ENCODE data around the gene SH3BP5.

The SH3BP5 gene, protein sequence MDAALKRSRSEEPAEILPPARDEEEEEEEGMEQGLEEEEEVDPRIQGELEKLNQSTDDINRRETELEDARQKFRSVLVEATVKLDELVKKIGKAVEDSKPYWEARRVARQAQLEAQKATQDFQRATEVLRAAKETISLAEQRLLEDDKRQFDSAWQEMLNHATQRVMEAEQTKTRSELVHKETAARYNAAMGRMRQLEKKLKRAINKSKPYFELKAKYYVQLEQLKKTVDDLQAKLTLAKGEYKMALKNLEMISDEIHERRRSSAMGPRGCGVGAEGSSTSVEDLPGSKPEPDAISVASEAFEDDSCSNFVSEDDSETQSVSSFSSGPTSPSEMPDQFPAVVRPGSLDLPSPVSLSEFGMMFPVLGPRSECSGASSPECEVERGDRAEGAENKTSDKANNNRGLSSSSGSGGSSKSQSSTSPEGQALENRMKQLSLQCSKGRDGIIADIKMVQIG

DNA sequence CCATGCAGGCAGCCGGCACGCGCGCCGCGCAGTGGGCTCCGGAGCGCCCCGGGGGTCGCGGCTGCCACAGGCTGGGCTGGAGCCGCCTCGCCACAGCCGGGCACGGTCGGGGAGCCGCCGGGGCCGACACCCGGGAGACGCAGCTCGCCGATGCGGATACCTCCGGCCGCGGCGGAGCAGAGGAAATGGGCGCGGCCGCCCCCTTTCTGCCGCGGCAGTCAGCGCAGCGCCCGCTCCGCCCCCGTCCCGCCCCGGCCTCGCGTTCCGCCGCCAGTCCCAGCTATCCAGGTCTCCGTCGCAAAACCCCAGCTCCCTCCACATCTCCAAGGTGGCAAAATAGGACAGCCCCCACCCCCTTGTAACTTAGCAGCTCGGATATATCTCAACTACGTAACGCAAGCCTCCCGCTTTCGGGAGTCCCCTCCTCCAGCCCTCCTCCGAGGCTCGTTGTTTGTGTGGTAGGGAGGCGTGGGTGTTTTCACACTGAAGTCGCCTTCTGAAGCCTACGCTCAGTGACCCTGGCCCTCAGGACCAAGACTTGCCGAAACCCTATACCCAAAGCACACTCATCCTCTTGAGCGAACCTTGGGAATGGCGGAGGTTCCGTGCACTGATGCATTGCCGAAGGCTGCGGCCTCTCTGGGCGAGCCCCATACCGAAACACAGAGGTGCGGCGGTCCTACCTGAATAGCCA, at the start of gene SH3BP5:
TSS of gene SH3BP5 (minus strand) at position 182 of the 694 bp plus-strand sequence. CDS start at position 4, 178 bp downstream.
- ChIA-PET CTCF (interaction anchor here (0.5 to 1.9 kb wide), 2 partner anchors 65 to 491 kb away, joined by 5 to 7 read pairs; no protein-coding TSS in a partner anchor), POLR2A (ENCODE audit: low non-redundant PET) (no interaction called here)
- peak within 1 kb of the TSS; percentile 51 for H3K27ac ChIP-seq
- peak; percentile 63 for DNase-seq (ENCODE audit: low spot score)
- TF ChIP-seq, protein P1, sequence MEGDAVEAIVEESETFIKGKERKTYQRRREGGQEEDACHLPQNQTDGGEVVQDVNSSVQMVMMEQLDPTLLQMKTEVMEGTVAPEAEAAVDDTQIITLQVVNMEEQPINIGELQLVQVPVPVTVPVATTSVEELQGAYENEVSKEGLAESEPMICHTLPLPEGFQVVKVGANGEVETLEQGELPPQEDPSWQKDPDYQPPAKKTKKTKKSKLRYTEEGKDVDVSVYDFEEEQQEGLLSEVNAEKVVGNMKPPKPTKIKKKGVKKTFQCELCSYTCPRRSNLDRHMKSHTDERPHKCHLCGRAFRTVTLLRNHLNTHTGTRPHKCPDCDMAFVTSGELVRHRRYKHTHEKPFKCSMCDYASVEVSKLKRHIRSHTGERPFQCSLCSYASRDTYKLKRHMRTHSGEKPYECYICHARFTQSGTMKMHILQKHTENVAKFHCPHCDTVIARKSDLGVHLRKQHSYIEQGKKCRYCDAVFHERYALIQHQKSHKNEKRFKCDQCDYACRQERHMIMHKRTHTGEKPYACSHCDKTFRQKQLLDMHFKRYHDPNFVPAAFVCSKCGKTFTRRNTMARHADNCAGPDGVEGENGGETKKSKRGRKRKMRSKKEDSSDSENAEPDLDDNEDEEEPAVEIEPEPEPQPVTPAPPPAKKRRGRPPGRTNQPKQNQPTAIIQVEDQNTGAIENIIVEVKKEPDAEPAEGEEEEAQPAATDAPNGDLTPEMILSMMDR (conservative IDR thresholded peaks at IDR 0.05; ENCODE audit: low read depth) = peak; percentile 83

DNA sequence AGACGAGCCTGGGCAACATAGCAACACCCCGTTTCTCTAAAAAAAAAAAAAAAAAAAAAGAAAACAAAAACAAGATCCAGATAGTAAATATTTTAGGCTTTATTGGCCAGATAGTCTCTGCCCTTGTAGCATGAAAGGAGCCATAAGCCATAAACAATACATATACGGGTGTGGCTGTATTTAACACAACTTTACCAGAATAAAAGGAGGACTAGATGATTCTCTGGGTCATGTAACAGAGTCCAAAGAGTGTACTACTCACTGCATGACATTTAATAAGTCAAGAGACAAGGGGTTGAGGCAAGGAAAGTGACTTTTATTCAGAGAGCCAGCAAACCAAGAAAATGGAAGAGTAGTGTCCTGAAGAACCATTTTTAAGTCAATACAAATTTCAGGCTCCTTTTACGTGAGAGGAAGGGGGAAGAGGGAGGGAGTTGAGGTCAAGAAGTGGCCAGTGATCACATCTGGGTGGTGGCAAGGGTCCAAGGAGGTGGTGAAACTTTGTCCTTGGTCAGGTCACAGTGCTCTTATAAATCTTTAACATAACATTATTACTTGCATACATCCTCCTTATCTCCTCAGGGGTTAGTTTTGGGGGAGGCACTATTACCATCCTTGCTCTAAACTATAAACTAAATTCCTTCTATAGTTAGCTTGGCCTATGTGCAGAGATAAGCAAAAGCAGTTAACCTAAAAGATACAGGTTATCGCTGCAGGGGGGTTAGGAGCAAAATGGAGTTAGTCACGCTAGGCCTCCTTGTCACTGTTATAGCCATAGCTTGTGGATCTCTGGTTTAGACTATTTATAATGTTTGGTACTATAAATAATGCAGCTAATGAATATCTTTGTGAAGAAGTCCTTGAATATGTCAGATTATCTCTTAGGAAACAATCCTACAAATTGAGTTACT, 48.8 kb upstream of the SH3BP5 start:
- CTCF ChIA-PET = interaction anchor here (0.7 kb wide), 1 partner anchor 123 kb away, joined by 6 read pairs; no protein-coding TSS in a partner anchor
- POLR2A ChIA-PET (ENCODE audit: low non-redundant PET) = no interaction called here
- TF ChIP-seq, protein P1 (conservative IDR thresholded peaks at IDR 0.05; ENCODE audit: low read depth) = no peak
- no peak for DNase-seq (ENCODE audit: low spot score)
- no peak overlapping the region for H3K27ac ChIP-seq

DNA sequence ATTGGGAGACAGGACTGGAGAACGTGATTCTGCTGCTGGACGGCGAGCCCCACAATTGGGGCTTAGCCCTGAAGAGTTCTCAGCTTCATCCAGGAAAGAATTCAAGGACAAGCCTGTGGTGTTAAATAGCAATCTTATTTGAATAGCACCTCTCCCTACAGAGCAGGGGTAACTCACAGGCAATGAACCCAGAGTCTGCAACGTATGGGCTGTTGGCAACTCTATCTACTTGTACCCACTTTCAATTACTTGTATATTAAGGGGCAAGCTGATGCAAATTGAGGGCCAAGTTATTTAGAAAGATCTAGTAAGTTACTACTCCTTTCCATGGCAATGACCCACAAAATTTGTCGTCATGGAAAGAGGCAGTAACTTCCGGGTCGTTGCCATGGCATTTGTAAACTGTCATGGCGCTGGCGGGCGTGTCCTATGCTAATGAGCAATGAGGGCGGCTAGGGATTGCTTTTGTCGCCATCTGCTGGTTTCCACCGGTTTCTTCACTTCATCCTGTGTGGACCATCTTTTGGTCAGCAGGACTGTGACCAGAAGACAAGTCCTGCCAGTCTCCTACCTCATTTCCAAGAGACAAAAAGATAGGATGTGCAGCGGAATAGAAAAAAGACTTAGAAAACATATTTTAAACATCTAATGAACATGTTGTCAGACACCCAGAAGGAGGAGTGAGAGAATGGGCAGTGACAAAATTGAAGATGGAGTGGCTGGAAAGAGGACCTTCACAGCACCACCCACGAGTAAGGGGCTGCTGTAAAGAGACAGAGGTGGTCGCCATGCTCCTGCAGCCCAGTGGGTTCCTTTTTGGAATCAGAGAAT, 45.8 kb upstream of the SH3BP5 start:
- H3K27ac ChIP-seq = no peak overlapping the region
- ChIA-PET CTCF (interaction anchor here (2.0 kb wide), 1 partner anchor 110 kb away, joined by 10 read pairs; no protein-coding TSS in a partner anchor), POLR2A (ENCODE audit: low non-redundant PET) (no interaction called here)
- peak; percentile 56 for DNase-seq (ENCODE audit: low spot score)
- TF ChIP-seq, protein P1 (conservative IDR thresholded peaks at IDR 0.05; ENCODE audit: low read depth) = peak; percentile 81

GRCh38 chr3:15375461-15376000, 43.1 kb upstream of the SH3BP5 start:
- DNase-seq (ENCODE audit: low spot score) = no peak
- TF ChIP-seq, protein P1 (conservative IDR thresholded peaks at IDR 0.05; ENCODE audit: low read depth) = no peak
- H3K27ac ChIP-seq = no peak overlapping the region
- ChIA-PET CTCF (interaction anchor here (0.7 kb wide), 1 partner anchor 106 kb away, joined by 3 read pairs; no protein-coding TSS in a partner anchor), POLR2A (ENCODE audit: low non-redundant PET) (interaction anchor here (0.6 kb wide), 1 partner anchor 149 kb away, joined by 3 read pairs; no protein-coding TSS in a partner anchor)

DNA sequence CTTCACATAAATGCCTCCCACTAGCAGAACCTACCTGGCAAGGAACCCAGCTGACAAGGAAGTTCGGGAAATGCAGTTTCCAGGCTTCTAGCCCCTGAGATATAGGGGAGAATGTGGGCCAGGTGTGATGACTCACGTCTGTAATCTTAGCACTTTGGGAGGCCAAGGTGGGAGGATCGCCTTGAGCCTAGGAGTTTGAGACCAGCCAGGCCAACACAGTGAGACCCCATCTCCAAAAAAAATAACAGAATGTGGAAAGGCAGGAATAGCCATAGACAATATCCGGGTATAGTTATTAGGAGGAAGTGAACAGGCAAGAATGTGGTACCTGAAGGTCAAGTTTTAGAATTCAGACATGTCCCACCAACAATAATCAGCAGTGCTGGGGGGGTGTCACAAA, 40.5 kb upstream of the SH3BP5 start:
- CTCF ChIA-PET = no interaction called here
- TF ChIP-seq, protein P1 (conservative IDR thresholded peaks at IDR 0.05; ENCODE audit: low read depth) = no peak
- H3K27ac ChIP-seq = no peak overlapping the region
- POLR2A ChIA-PET (ENCODE audit: low non-redundant PET) = no interaction called here
- no peak for DNase-seq (ENCODE audit: low spot score)
